ENCODE data around the gene SAMD8.
A peak's percentile ranks its signal among the peaks of the same experiment; 100 is the strongest.
"Not testable (repeated sequence)": the region's sequence is repeated elsewhere in the genome, so short reads cannot be mapped to it uniquely, and the experiment has no call there.

Gene SAMD8

GRCh38 chr10:75175046-75175445 lies 63.6 kb downstream of the SAMD8 start:
- Histone ChIP-seq H3K27me3 (ENCODE audit: control insufficient read depth in 2 of 2, insufficient read depth in 2 of 2, low read length in 2 of 2) (no peaks in the 10 kb centered on the region), H3K4me1 (ENCODE audit: control insufficient read depth in 2 of 2, insufficient read depth in 2 of 2, low read length in 2 of 2) (no peaks in the 10 kb centered on the region), H3K36me3 (ENCODE audit: control insufficient read depth in 2 of 2, insufficient read depth in 2 of 2, low read length in 2 of 2) (peaks cover 10 to 12% of the 10 kb centered on the region in 2 donors), H3K27ac (ENCODE audit: low read depth in 2 of 2, low read length in 2 of 2) (no peak overlapping the region), H3K9ac (ENCODE audit: low read depth in 1 of 2, low read length in 2 of 2) (no peak overlapping the region), H3K4me3 (ENCODE audit: low read length in 2 of 2) (no peak overlapping the region), H3K9me3 (ENCODE audit: control insufficient read depth in 2 of 2, low read length in 2 of 2) (no peaks in the 10 kb centered on the region)

- H3K27ac ChIP-seq (ENCODE audit: low read depth in 2 of 2, low read length in 2 of 2), result no peak overlapping the region
- H3K4me3 ChIP-seq (ENCODE audit: low read length in 2 of 2), result no peak overlapping the region
- H3K27me3 ChIP-seq (ENCODE audit: control insufficient read depth in 2 of 2, insufficient read depth in 2 of 2, low read length in 2 of 2), result no peaks in the 10 kb centered on the region
- H3K9ac ChIP-seq (ENCODE audit: low read depth in 1 of 2, low read length in 2 of 2), result no peak overlapping the region
- peaks cover 0 to 2% of the 10 kb centered on the region in 2 donors for H3K4me1 ChIP-seq (ENCODE audit: control insufficient read depth in 2 of 2, insufficient read depth in 2 of 2, low read length in 2 of 2)
- no peaks in the 10 kb centered on the region for H3K9me3 ChIP-seq (ENCODE audit: control insufficient read depth in 2 of 2, low read length in 2 of 2)
- peaks cover 10 to 12% of the 10 kb centered on the region in 2 donors for H3K36me3 ChIP-seq (ENCODE audit: control insufficient read depth in 2 of 2, insufficient read depth in 2 of 2, low read length in 2 of 2)
Measured at GRCh38 chr10:75176046-75176445, 64.6 kb downstream of the SAMD8 start.

- Histone ChIP-seq H3K36me3 (ENCODE audit: control insufficient read depth in 2 of 2, insufficient read depth in 2 of 2, low read length in 2 of 2) (peaks cover 10 to 12% of the 10 kb centered on the region in 2 donors), H3K9me3 (ENCODE audit: control insufficient read depth in 2 of 2, low read length in 2 of 2) (no peaks in the 10 kb centered on the region), H3K4me1 (ENCODE audit: control insufficient read depth in 2 of 2, insufficient read depth in 2 of 2, low read length in 2 of 2) (peaks cover 0 to 4% of the 10 kb centered on the region in 2 donors)
Measured at GRCh38 chr10:75176736-75177135, 65.3 kb downstream of the SAMD8 start.

GRCh38 chr10:75179657-75180177 lies 68.3 kb downstream of the SAMD8 start:
- Histone ChIP-seq H3K27ac (ENCODE audit: low read depth in 2 of 2, low read length in 2 of 2) (no peak overlapping the region), H3K36me3 (ENCODE audit: control insufficient read depth in 2 of 2, insufficient read depth in 2 of 2, low read length in 2 of 2) (peaks cover 10 to 12% of the 10 kb centered on the region in 2 donors), H3K9ac (ENCODE audit: low read depth in 1 of 2, low read length in 2 of 2) (no peak overlapping the region), H3K9me3 (ENCODE audit: control insufficient read depth in 2 of 2, low read length in 2 of 2) (no peaks in the 10 kb centered on the region), H3K27me3 (ENCODE audit: control insufficient read depth in 2 of 2, insufficient read depth in 2 of 2, low read length in 2 of 2) (no peaks in the 10 kb centered on the region), H3K4me1 (ENCODE audit: control insufficient read depth in 2 of 2, insufficient read depth in 2 of 2, low read length in 2 of 2) (peaks cover 0 to 4% of the 10 kb centered on the region in 2 donors), H3K4me3 (ENCODE audit: low read length in 2 of 2) (no peak overlapping the region)

More at GRCh38 chr10:75176736-75177135, 65.3 kb downstream of the SAMD8 start:
- no peak overlapping the region for H3K27ac ChIP-seq (ENCODE audit: low read depth in 2 of 2, low read length in 2 of 2)
- no peaks in the 10 kb centered on the region for H3K27me3 ChIP-seq (ENCODE audit: control insufficient read depth in 2 of 2, insufficient read depth in 2 of 2, low read length in 2 of 2)
- no peak overlapping the region for H3K9ac ChIP-seq (ENCODE audit: low read depth in 1 of 2, low read length in 2 of 2)
- no peak overlapping the region for H3K4me3 ChIP-seq (ENCODE audit: low read length in 2 of 2)

- Histone ChIP-seq H3K36me3 (ENCODE audit: control insufficient read depth in 2 of 2, insufficient read depth in 2 of 2, low read length in 2 of 2) (peaks cover 10 to 12% of the 10 kb centered on the region in 2 donors), H3K4me3 (ENCODE audit: low read length in 2 of 2) (no peak overlapping the region), H3K9me3 (ENCODE audit: control insufficient read depth in 2 of 2, low read length in 2 of 2) (no peaks in the 10 kb centered on the region), H3K27ac (ENCODE audit: low read depth in 2 of 2, low read length in 2 of 2) (no peak overlapping the region), H3K27me3 (ENCODE audit: control insufficient read depth in 2 of 2, insufficient read depth in 2 of 2, low read length in 2 of 2) (no peaks in the 10 kb centered on the region), H3K9ac (ENCODE audit: low read depth in 1 of 2, low read length in 2 of 2) (no peak overlapping the region), H3K4me1 (ENCODE audit: control insufficient read depth in 2 of 2, insufficient read depth in 2 of 2, low read length in 2 of 2) (peaks cover 0 to 4% of the 10 kb centered on the region in 2 donors)
Measured at GRCh38 chr10:75180592-75180991, 69.1 kb downstream of the SAMD8 start.

GRCh38 chr10:75181073-75181472 lies 69.6 kb downstream of the SAMD8 start:
- Histone ChIP-seq H3K9me3 (ENCODE audit: control insufficient read depth in 2 of 2, low read length in 2 of 2) (no peaks in the 10 kb centered on the region), H3K4me3 (ENCODE audit: low read length in 2 of 2) (no peak overlapping the region), H3K4me1 (ENCODE audit: control insufficient read depth in 2 of 2, insufficient read depth in 2 of 2, low read length in 2 of 2) (peaks cover 0 to 5% of the 10 kb centered on the region in 2 donors), H3K36me3 (ENCODE audit: control insufficient read depth in 2 of 2, insufficient read depth in 2 of 2, low read length in 2 of 2) (peaks cover 6 to 10% of the 10 kb centered on the region in 2 donors), H3K27ac (ENCODE audit: low read depth in 2 of 2, low read length in 2 of 2) (no peak overlapping the region), H3K9ac (ENCODE audit: low read depth in 1 of 2, low read length in 2 of 2) (peak overlapping the region in 1 of 2 donors; percentile 26), H3K27me3 (ENCODE audit: control insufficient read depth in 2 of 2, insufficient read depth in 2 of 2, low read length in 2 of 2) (no peaks in the 10 kb centered on the region)

- Histone ChIP-seq H3K9ac (ENCODE audit: low read depth in 1 of 2, low read length in 2 of 2) (no peak overlapping the region), H3K27me3 (ENCODE audit: control insufficient read depth in 2 of 2, insufficient read depth in 2 of 2, low read length in 2 of 2) (no peaks in the 10 kb centered on the region), H3K4me1 (ENCODE audit: control insufficient read depth in 2 of 2, insufficient read depth in 2 of 2, low read length in 2 of 2) (peaks cover 9 to 14% of the 10 kb centered on the region in 2 donors), H3K4me3 (ENCODE audit: low read length in 2 of 2) (no peak overlapping the region), H3K36me3 (ENCODE audit: control insufficient read depth in 2 of 2, insufficient read depth in 2 of 2, low read length in 2 of 2) (no peaks in the 10 kb centered on the region), H3K9me3 (ENCODE audit: control insufficient read depth in 2 of 2, low read length in 2 of 2) (no peaks in the 10 kb centered on the region), H3K27ac (ENCODE audit: low read depth in 2 of 2, low read length in 2 of 2) (peak overlapping the region in 1 of 2 donors; percentile 9)
Measured at GRCh38 chr10:75186310-75186709, 74.9 kb downstream of the SAMD8 start.

- peak overlapping the region; percentile 59 to 60 for H3K27ac ChIP-seq (ENCODE audit: low read depth in 2 of 2, low read length in 2 of 2)
- H3K27me3 ChIP-seq (ENCODE audit: control insufficient read depth in 2 of 2, insufficient read depth in 2 of 2, low read length in 2 of 2), result no peaks in the 10 kb centered on the region
- H3K9ac ChIP-seq (ENCODE audit: low read depth in 1 of 2, low read length in 2 of 2), result peak overlapping the region in 1 of 2 donors; percentile 51
- H3K9me3 ChIP-seq (ENCODE audit: control insufficient read depth in 2 of 2, low read length in 2 of 2), result no peaks in the 10 kb centered on the region
- H3K36me3 ChIP-seq (ENCODE audit: control insufficient read depth in 2 of 2, insufficient read depth in 2 of 2, low read length in 2 of 2), result no peaks in the 10 kb centered on the region
- H3K4me3 ChIP-seq (ENCODE audit: low read length in 2 of 2), result no peak overlapping the region
- peaks cover 16 to 25% of the 10 kb centered on the region in 2 donors for H3K4me1 ChIP-seq (ENCODE audit: control insufficient read depth in 2 of 2, insufficient read depth in 2 of 2, low read length in 2 of 2)
Measured at GRCh38 chr10:75187961-75188426, 76.5 kb downstream of the SAMD8 start.

GRCh38 chr10:75188522-75188921 lies 77.1 kb downstream of the SAMD8 start:
- Histone ChIP-seq H3K4me1 (ENCODE audit: control insufficient read depth in 2 of 2, insufficient read depth in 2 of 2, low read length in 2 of 2) (peaks cover 20 to 28% of the 10 kb centered on the region in 2 donors), H3K27ac (ENCODE audit: low read depth in 2 of 2, low read length in 2 of 2) (peak overlapping the region; percentile 59 to 60)
- not testable (repeated sequence) for H3K4me3 ChIP-seq (ENCODE audit: low read length in 2 of 2); H3K9ac ChIP-seq (ENCODE audit: low read depth in 1 of 2, low read length in 2 of 2); H3K9me3 ChIP-seq (ENCODE audit: control insufficient read depth in 2 of 2, low read length in 2 of 2); H3K27me3 ChIP-seq (ENCODE audit: control insufficient read depth in 2 of 2, insufficient read depth in 2 of 2, low read length in 2 of 2); H3K36me3 ChIP-seq (ENCODE audit: control insufficient read depth in 2 of 2, insufficient read depth in 2 of 2, low read length in 2 of 2)

- no peak overlapping the region for H3K27ac ChIP-seq (ENCODE audit: low read depth in 2 of 2, low read length in 2 of 2)
- no peak overlapping the region for H3K4me3 ChIP-seq (ENCODE audit: low read length in 2 of 2)
- no peak overlapping the region for H3K9ac ChIP-seq (ENCODE audit: low read depth in 1 of 2, low read length in 2 of 2)
- H3K9me3 ChIP-seq (ENCODE audit: control insufficient read depth in 2 of 2, low read length in 2 of 2), result no peaks in the 10 kb centered on the region
- no peaks in the 10 kb centered on the region for H3K27me3 ChIP-seq (ENCODE audit: control insufficient read depth in 2 of 2, insufficient read depth in 2 of 2, low read length in 2 of 2)
- H3K4me1 ChIP-seq (ENCODE audit: control insufficient read depth in 2 of 2, insufficient read depth in 2 of 2, low read length in 2 of 2), result peaks cover 20 to 32% of the 10 kb centered on the region in 2 donors
- H3K36me3 ChIP-seq (ENCODE audit: control insufficient read depth in 2 of 2, insufficient read depth in 2 of 2, low read length in 2 of 2), result no peaks in the 10 kb centered on the region
Measured at GRCh38 chr10:75189266-75190096, 78.0 kb downstream of the SAMD8 start.
